HCT116 (cell line): ENCODE results near the gene TMEM191C. TPM values are rescaled to one million over a fixed set of nuclear protein-coding genes. Genes with fewer than 3 reads are reported as not detected.
"Not testable (repeated sequence)": the region's sequence is repeated elsewhere in the genome, so short reads cannot be mapped to it uniquely, and the experiment has no call there.

Source experiments
- ATAC-seq: fragments of 200-7000 bp; cut with Tn5 transposase; 2 replicates; pipeline ENCODE4 v1.9.1; 2020; ENCODE audit warnings: mild to moderate bottlenecking, moderate library complexity
- BruUV-seq: library from RNA; stranded (reverse); fragments of 400-500 nt; replicated peaks from 2 replicates; lab custom pipeline; 2021; lab: Mats Ljungman, UMichigan
- CTCF ChIA-PET: fragments of 300-600 bp; sonication (Branson Sonifier 250); formaldehyde crosslinking; loops from one replicate; lab custom pipeline; 2021; ENCODE audit warnings: antibody characterized with exemption; lab: Charles Lee
- POLR2A ChIA-PET: fragments of 300-600, 350-600 bp; sonication (Branson Sonifier 250); formaldehyde crosslinking; loops from one replicate; lab custom pipeline; 2021; ENCODE audit warnings: antibody characterized with exemption; lab: Charles Lee
- RAD21 ChIA-PET, 2 experiments: fragments of 300-600 bp; sonication (Branson Sonifier 250); formaldehyde crosslinking; loops; one replicate each; lab custom pipeline; 2023; ENCODE audit warnings: low total read pairs in 2 of 2; ENCODE audit not compliant: uncharacterized antibody in 2 of 2, unreplicated experiment in 2 of 2, low non-redundant PET in 1 of 2; lab: Charles Lee
- DNase-seq: peaks from one replicate; pipeline ENCODE4 v3.0.0-alpha.2; 2010; ENCODE audit warnings: low read depth, low spot score
- H2AFZ ChIP-seq: fragments of 200-600 bp; shearing (Covaris generic), sonication (generic); 2 replicates; pipeline ENCODE4 v1.6.1; 2017; ENCODE audit warnings: low read depth, mixed run types, mixed read lengths, antibody characterized with exemption, low read length; ENCODE audit not compliant: poor library complexity, severe bottlenecking
- H3K27ac ChIP-seq: 2 replicates; pipeline ENCODE4 v1.5.1; 2012; ENCODE audit warnings: low read depth, low read length
- H3K27me3 ChIP-seq: fragments of 200-600 bp; sonication (generic); 2 replicates; pipeline ENCODE4 v1.6.1; 2016; ENCODE audit warnings: mixed run types, low read length, mixed read lengths; ENCODE audit not compliant: insufficient read depth
- H3K36me3 ChIP-seq, 2 experiments: fragments of 200-500 bp in 1 of 2; fragments of 200-600 bp in 1 of 2; sonication (Bioruptor generic) in 1 of 2; sonication (generic) in 1 of 2; 2 replicates each; pipeline versions ENCODE4 v1.5.1 to v1.6.1; 2014 to 2016; ENCODE audit warnings: low read length in 2 of 2, inconsistent platforms in 1 of 2, mixed read lengths in 1 of 2, mixed run types in 1 of 2; ENCODE audit not compliant: insufficient read depth in 2 of 2, control insufficient read depth in 1 of 2
- H3K4me1 ChIP-seq, 2 experiments: fragments of 200-600 bp in 1 of 2; sonication (generic) in 1 of 2; 2 replicates each; pipeline versions ENCODE4 v1.5.1 to v1.6.1; 2012 to 2017; ENCODE audit warnings: low read length in 2 of 2, inconsistent platforms in 1 of 2, mild to moderate bottlenecking in 1 of 2, mixed read lengths in 1 of 2, mixed run types in 1 of 2, moderate library complexity in 1 of 2; ENCODE audit not compliant: insufficient read depth in 2 of 2, control insufficient read depth in 1 of 2
- H3K4me2 ChIP-seq: fragments of 200-600 bp; sonication (generic); 2 replicates; pipeline ENCODE4 v1.6.1; 2017; ENCODE audit warnings: mixed run types, low read length, mixed read lengths
- H3K4me3 ChIP-seq, 2 experiments: fragments of 200-600 bp in 1 of 2; sonication (generic) in 1 of 2; replicated peaks in 1 of 2; 2 replicates each; pipeline ENCODE4 v1.5.1; 2011 to 2016; ENCODE audit warnings: low read length in 2 of 2, control low read depth in 1 of 2, low read depth in 1 of 2, mild to moderate bottlenecking in 1 of 2, mixed read lengths in 1 of 2, mixed run types in 1 of 2
- H3K79me2 ChIP-seq: fragments of 200-600 bp; sonication (generic); 2 replicates; pipeline ENCODE4 v1.6.1; 2017; ENCODE audit warnings: mild to moderate bottlenecking, mixed run types, low read length, moderate library complexity, mixed read lengths; ENCODE audit not compliant: insufficient read depth
- H3K9ac ChIP-seq: fragments of 200-600 bp; sonication (generic); 2 replicates; pipeline ENCODE4 v1.6.1; 2016; ENCODE audit warnings: low read length, mixed read lengths
- H3K9me2 ChIP-seq: fragments of 200-600 bp; sonication (generic), shearing (Covaris generic); 2 replicates; pipeline ENCODE4 v1.6.1; 2017; ENCODE audit warnings: mixed run types, mild to moderate bottlenecking, moderate library complexity; ENCODE audit not compliant: insufficient read depth
- H3K9me3 ChIP-seq, 2 experiments: fragments of 200-500 bp in 1 of 2; fragments of 200-600 bp in 1 of 2; sonication (Bioruptor generic) in 1 of 2; sonication (generic) in 1 of 2; 2 replicates each; pipeline ENCODE4 v1.6.1; 2014 to 2017; ENCODE audit warnings: low read length in 2 of 2, mixed read lengths in 2 of 2, inconsistent platforms in 1 of 2, low read depth in 1 of 2, mild to moderate bottlenecking in 1 of 2, mixed run types in 1 of 2, moderate library complexity in 1 of 2; ENCODE audit not compliant: control insufficient read depth in 1 of 2, insufficient read depth in 1 of 2
- H4K20me1 ChIP-seq: fragments of 200-600 bp; sonication (generic), shearing (Covaris generic); 2 replicates; pipeline ENCODE4 v1.6.1; 2017; ENCODE audit warnings: mixed run types, mild to moderate bottlenecking, moderate library complexity; ENCODE audit not compliant: insufficient read depth
- intact Hi-C: fragments of 100-400 bp; cut with micrococcal nuclease; formaldehyde crosslinking; loops from 2 replicates; pipeline ENCODE4 v1.10.0; 2022
- total RNA-seq: library from RNA; stranded (reverse); gene quantifications from one replicate; pipeline ENCODE4 v1.2.1, GENCODE V29; 2021; ENCODE audit not compliant: unreplicated experiment

TMEM191C gene
- total RNA-seq, 1 experiment from 2014 or later = 3.1 TPM

- H3K36me3 ChIP-seq, H3K9ac ChIP-seq, DNase-seq, H3K4me2 ChIP-seq, H3K27me3 ChIP-seq, H2AFZ ChIP-seq, RAD21 ChIA-PET, H4K20me1 ChIP-seq, BruUV-seq, H3K4me1 ChIP-seq, H3K27ac ChIP-seq, H3K9me3 ChIP-seq, POLR2A ChIA-PET, H3K79me2 ChIP-seq, CTCF ChIA-PET, H3K4me3 ChIP-seq, H3K9me2 ChIP-seq, intact Hi-C loops: not testable (repeated sequence)
- peak; percentile 47 for ATAC-seq
Observed at GRCh38 chr22:21493789-21494782, 26.9 kb downstream of the TMEM191C start.

DNA sequence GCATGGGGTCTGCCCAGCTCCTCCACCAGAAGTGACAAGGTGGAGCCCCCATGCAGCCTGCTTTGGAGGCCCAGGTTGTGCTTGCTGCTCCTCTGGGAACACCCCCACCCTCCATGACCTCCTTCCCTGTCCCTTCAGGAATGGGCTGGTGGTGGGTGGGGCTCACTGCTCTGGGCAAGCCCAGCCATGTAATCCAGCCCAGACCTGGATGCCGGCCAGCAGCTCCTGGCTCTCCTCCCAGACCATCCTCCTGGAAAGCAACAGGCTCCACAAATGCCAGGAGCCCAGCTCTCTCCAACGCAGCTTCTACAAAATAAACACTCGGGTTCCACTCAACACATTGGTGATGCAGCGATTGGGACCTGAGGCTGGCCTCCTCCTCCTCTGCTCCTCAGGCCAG is 30.8 kb downstream of the TMEM191C start:
- H3K4me2 ChIP-seq, DNase-seq, H3K27me3 ChIP-seq, H3K36me3 ChIP-seq, RAD21 ChIA-PET, H2AFZ ChIP-seq, BruUV-seq, H3K27ac ChIP-seq, H3K9me2 ChIP-seq, H4K20me1 ChIP-seq, intact Hi-C loops, H3K9ac ChIP-seq, H3K9me3 ChIP-seq, H3K4me1 ChIP-seq, H3K79me2 ChIP-seq, POLR2A ChIA-PET, H3K4me3 ChIP-seq, CTCF ChIA-PET: not testable (repeated sequence)
- peak; percentile 87 for ATAC-seq

DNA sequence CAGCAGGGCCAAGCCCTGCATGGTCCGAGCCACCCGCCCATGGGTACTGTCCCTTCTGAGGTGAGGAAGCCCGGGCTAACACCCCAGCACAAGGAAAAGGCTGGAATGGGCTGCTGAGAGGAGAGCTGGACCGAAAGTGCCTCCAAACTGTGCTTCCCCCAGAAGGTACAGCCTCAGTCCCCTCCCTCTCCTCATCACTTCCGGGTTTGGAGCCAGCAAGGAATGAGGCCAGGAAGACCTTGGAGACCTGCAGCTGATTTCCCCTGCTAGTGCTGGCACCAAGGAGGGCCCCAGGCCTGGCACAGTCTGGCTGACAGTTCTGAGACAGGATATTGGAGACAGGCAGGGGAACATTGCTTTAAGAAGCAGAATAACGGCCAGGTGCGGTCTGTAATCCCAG is 31.3 kb downstream of the TMEM191C start:
- H3K9me3 ChIP-seq, POLR2A ChIA-PET, RAD21 ChIA-PET, BruUV-seq, H3K4me2 ChIP-seq, H3K9ac ChIP-seq, H3K9me2 ChIP-seq, DNase-seq, H3K4me3 ChIP-seq, H3K27ac ChIP-seq, H2AFZ ChIP-seq, CTCF ChIA-PET, H3K4me1 ChIP-seq, H3K79me2 ChIP-seq, H3K36me3 ChIP-seq, H4K20me1 ChIP-seq, intact Hi-C loops, H3K27me3 ChIP-seq: not testable (repeated sequence)
- peak; percentile 56 for ATAC-seq

DNA sequence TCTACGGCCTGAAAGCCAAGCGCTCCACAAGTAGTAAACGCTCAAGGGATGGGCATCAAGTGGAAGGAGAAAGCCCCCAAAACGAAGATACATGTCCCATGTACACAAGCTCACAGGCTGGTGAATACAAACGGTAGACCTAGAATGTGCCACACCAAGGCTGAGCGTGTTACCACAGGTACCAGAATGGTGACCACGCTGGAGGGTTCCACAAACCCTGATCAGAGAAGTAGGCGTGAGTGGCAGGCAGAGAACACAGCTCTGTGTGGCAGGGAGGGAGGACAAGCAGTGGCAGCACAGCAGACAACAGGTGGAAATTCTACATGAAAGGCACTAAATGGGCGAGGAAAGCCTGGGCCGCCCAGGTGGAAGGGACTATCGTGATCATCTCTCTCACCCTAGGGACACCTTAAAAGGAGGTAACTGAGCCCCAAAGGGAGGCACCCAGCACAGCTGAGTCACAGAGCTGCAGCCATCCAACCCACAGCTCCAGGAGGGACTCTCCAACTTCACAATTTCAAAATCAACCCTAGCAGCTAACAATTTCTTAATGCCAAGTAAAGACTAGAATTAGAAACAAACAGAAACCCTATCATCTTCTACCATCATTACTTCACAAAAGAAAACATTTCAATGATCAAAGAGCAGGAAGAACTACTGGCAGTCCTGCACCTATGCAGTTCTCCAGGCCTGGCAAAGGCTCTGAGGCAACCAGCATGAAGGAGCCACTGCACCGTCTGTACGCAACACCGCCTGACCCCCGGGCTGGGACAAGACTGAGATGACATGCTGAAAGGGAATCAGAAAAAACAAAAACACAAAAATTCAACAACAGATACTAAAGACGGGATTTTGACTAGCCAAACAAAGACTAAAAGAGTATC is 32.7 kb downstream of the TMEM191C start:
- DNase-seq, H2AFZ ChIP-seq, H3K27me3 ChIP-seq, H3K9me3 ChIP-seq, H4K20me1 ChIP-seq, H3K36me3 ChIP-seq, H3K9ac ChIP-seq, ATAC-seq, H3K79me2 ChIP-seq, RAD21 ChIA-PET, H3K9me2 ChIP-seq, CTCF ChIA-PET, intact Hi-C loops, H3K4me2 ChIP-seq, POLR2A ChIA-PET, H3K4me3 ChIP-seq, H3K27ac ChIP-seq, H3K4me1 ChIP-seq: not testable (repeated sequence)
- TSS peak; percentile 38 for BruUV-seq
